Urothelium cell line (cell line): ENCODE results near the gene TECPR1.

ENCODE experiments used
- DNase-seq: peaks from one replicate; pipeline ENCODE4 v3.0.0; 2011; ENCODE audit warnings: low spot score, mixed read lengths
- FAIRE-seq: peaks from 2 replicates; lab custom pipeline; 2011; peaks lifted over from hg19 to GRCh38; lab: Jason Lieb, UNC

The TECPR1 gene

GRCh38 chr7:98168181-98168903, 83.7 kb downstream of the TECPR1 start:
- DNase-seq, result peak; percentile 95
- FAIRE-seq, result no peak

GRCh38 chr7:98167653-98168052, 84.4 kb downstream of the TECPR1 start:
- DNase-seq, result no peak
- no peak for FAIRE-seq

- DNase-seq (no peak), FAIRE-seq (peak; percentile 61)
These were observed 85.4 kb downstream of the TECPR1 start for GRCh38 chr7:98166668-98166970.

GRCh38 chr7:98165827-98166667, 86.0 kb downstream of the TECPR1 start:
- peak; percentile 44 for DNase-seq

More at GRCh38 chr7:98165827-98166667, 86.0 kb downstream of the TECPR1 start:
- no peak for FAIRE-seq
